TTC549 (cell line): ENCODE measurements around the gene TMEM132C.

Experiments used
- FAIRE-seq: peaks from 2 replicates; lab custom pipeline; 2012; peaks lifted over from hg19 to GRCh38; lab: Jason Lieb, UNC

Gene TMEM132C

GRCh38 chr12:128339126-128339520 is 72.2 kb downstream of the TMEM132C start:
- no peak for FAIRE-seq

- no peak for FAIRE-seq
Measured at GRCh38 chr12:128339631-128340030, 72.7 kb downstream of the TMEM132C start.

- no peak for FAIRE-seq
Measured at GRCh38 chr12:128353301-128353700, 86.3 kb downstream of the TMEM132C start.

GRCh38 chr12:128356547-128356946 is 89.6 kb downstream of the TMEM132C start:
- FAIRE-seq, result no peak

GRCh38 chr12:128361400-128361995 is 94.5 kb downstream of the TMEM132C start:
- FAIRE-seq, result no peak

- FAIRE-seq, result no peak
Measured at GRCh38 chr12:128365032-128365431, 98.1 kb downstream of the TMEM132C start.

GRCh38 chr12:128365651-128366231 is 98.8 kb downstream of the TMEM132C start:
- FAIRE-seq, result no peak

- no peak for FAIRE-seq
Measured at GRCh38 chr12:128367961-128368360, 101.0 kb downstream of the TMEM132C start.

GRCh38 chr12:128381541-128381940 is 114.6 kb downstream of the TMEM132C start:
- no peak for FAIRE-seq

GRCh38 chr12:128381946-128382345 is 115.0 kb downstream of the TMEM132C start:
- no peak for FAIRE-seq

- no peak for FAIRE-seq
Measured at GRCh38 chr12:128382946-128383345, 116.0 kb downstream of the TMEM132C start.

GRCh38 chr12:128383357-128383937 is 116.5 kb downstream of the TMEM132C start:
- no peak for FAIRE-seq

GRCh38 chr12:128385736-128386135 is 118.8 kb downstream of the TMEM132C start:
- FAIRE-seq, result no peak

GRCh38 chr12:128387811-128388422 is 120.9 kb downstream of the TMEM132C start:
- no peak for FAIRE-seq

GRCh38 chr12:128388461-128389000 is 121.6 kb downstream of the TMEM132C start:
- no peak for FAIRE-seq

GRCh38 chr12:128393346-128393745 is 126.4 kb downstream of the TMEM132C start:
- FAIRE-seq, result no peak

GRCh38 chr12:128394137-128394536 is 127.2 kb downstream of the TMEM132C start:
- no peak for FAIRE-seq

- no peak for FAIRE-seq
Measured at GRCh38 chr12:128399253-128399652, 132.3 kb downstream of the TMEM132C start.

GRCh38 chr12:128402486-128403243 is 135.7 kb downstream of the TMEM132C start:
- FAIRE-seq, result no peak

- no peak for FAIRE-seq
Measured at GRCh38 chr12:128408669-128409068, 141.7 kb downstream of the TMEM132C start.

GRCh38 chr12:128415036-128415560 is 148.1 kb downstream of the TMEM132C start:
- FAIRE-seq, result no peak

- FAIRE-seq, result no peak
Measured at GRCh38 chr12:128418944-128419343, 152.0 kb downstream of the TMEM132C start.
